HepG2 (cell line): ENCODE results near the gene GFY. TPM values are rescaled to one million over a fixed set of nuclear protein-coding genes. Genes with fewer than 3 reads are reported as not detected.

Source experiments
- ATAC-seq: fragments of 200-7000 bp; cut with Tn5 transposase; 3 replicates; pipeline ENCODE4 v1.9.1; 2020; ENCODE audit warnings: mild to moderate bottlenecking, moderate library complexity
- BruUV-seq: library from RNA; stranded (reverse); fragments of 400-500 nt; replicated peaks from 2 replicates; lab custom pipeline; 2021; lab: Mats Ljungman, UMichigan
- CTCF ChIA-PET: fragments of 300-600 bp; formaldehyde crosslinking; extraction: SDS; loops from one replicate; lab custom pipeline; 2021; ENCODE audit warnings: low total read pairs, inconsistent platforms, low intra/inter-chr PET ratio; lab: Yijun Ruan, JAX
- POLR2A ChIA-PET: fragments of 350-600 bp; sonication (Branson Sonifier 250); formaldehyde crosslinking; loops from one replicate; lab custom pipeline; 2020; ENCODE audit warnings: antibody characterized with exemption, inconsistent platforms; lab: Yijun Ruan, JAX
- DNase-seq: peaks from one replicate; pipeline ENCODE4 v3.0.0-alpha.2; 2015; ENCODE audit warnings: low spot score
- FAIRE-seq: peaks from 3 replicates; lab custom pipeline; 2011; peaks lifted over from hg19 to GRCh38; lab: Jason Lieb, UNC
- H2AFZ ChIP-seq: one replicate; pipeline ENCODE4 v1.6.1; 2011; ENCODE audit warnings: low read length, inconsistent platforms
- H3K27ac ChIP-seq: fragments of 300-600 bp; 3 replicates; pipeline ENCODE4 v1.8.0; 2011; ENCODE audit warnings: mixed run types, mild to moderate bottlenecking, mixed read lengths, low read length, inconsistent platforms; ENCODE audit not compliant: insufficient read depth; ENCODE audit errors: extremely low read length
- H3K27me3 ChIP-seq, 2 experiments: fragments of 200-600 bp in 1 of 2; 2 replicates in 1 of 2; 3 replicates in 1 of 2; pipeline versions ENCODE4 v1.6.0 to v1.8.0; 2011; ENCODE audit warnings: low read length in 2 of 2, mild to moderate bottlenecking in 2 of 2, moderate library complexity in 2 of 2, inconsistent platforms in 1 of 2; ENCODE audit not compliant: insufficient read depth in 2 of 2, control insufficient read depth in 1 of 2
- H3K36me3 ChIP-seq, 2 experiments: fragments of 200-600 bp in 1 of 2; replicated peaks in 1 of 2; 2 replicates in 1 of 2; 3 replicates in 1 of 2; pipeline versions ENCODE4 v1.5.1 to v1.8.0; 2011; ENCODE audit warnings: low read length in 2 of 2, inconsistent platforms in 1 of 2; ENCODE audit not compliant: insufficient read depth in 2 of 2, control insufficient read depth in 1 of 2
- H3K4me1 ChIP-seq: 2 replicates; pipeline ENCODE4 v1.5.1; 2012; ENCODE audit warnings: low read length, inconsistent platforms; ENCODE audit not compliant: insufficient read depth
- H3K4me2 ChIP-seq: 2 replicates; pipeline ENCODE4 v1.6.0; 2011; ENCODE audit warnings: low read depth, low read length, inconsistent platforms
- H3K4me3 ChIP-seq, 3 experiments: fragments of 200-600 bp in 1 of 3; sonication (generic), shearing (Covaris generic) in 1 of 3; replicated peaks in 1 of 3; 2 replicates each; pipeline ENCODE4 v1.5.1; 2011 to 2016; ENCODE audit warnings: low read length in 3 of 3, inconsistent platforms in 2 of 3, low read depth in 2 of 3, mild to moderate bottlenecking in 2 of 3, control low read depth in 1 of 3, mixed read lengths in 1 of 3; ENCODE audit not compliant: insufficient read depth in 1 of 3
- H3K79me2 ChIP-seq: one replicate; pipeline ENCODE4 v1.6.1; 2011; ENCODE audit warnings: low read length, inconsistent platforms; ENCODE audit not compliant: insufficient read depth
- H3K9ac ChIP-seq: 2 replicates; pipeline ENCODE4 v1.6.0; 2011; ENCODE audit warnings: mild to moderate bottlenecking, low read depth, low read length, inconsistent platforms; ENCODE audit not compliant: insufficient read depth
- H3K9me3 ChIP-seq: 2 replicates; pipeline ENCODE4 v1.5.1; 2012; ENCODE audit warnings: mild to moderate bottlenecking, low read length
- H4K20me1 ChIP-seq: 2 replicates; pipeline ENCODE4 v1.6.0; 2011; ENCODE audit warnings: inconsistent platforms, mild to moderate bottlenecking, low read length, moderate library complexity; ENCODE audit not compliant: insufficient read depth
- CEBPG ChIP-seq: IDR thresholded peaks from 2 replicates; pipeline ENCODE4 v1.6.1; 2016
- HOXA5 ChIP-seq: sonication (generic); formaldehyde crosslinking; IDR thresholded peaks from 2 replicates; pipeline ENCODE4 v1.4.0; 2020; ENCODE audit warnings: missing genetic modification reagents
- KLF16 ChIP-seq, 2 experiments: sonication (generic) in 1 of 2; formaldehyde crosslinking in 1 of 2; IDR thresholded peaks; 2 replicates each; pipeline versions ENCODE4 v1.6.1 to v1.8.0; 2016 to 2023; ENCODE audit warnings: missing genetic modification reagents in 2 of 2, missing compliant biosample characterization in 1 of 2
- RAD21 ChIP-seq: fragments of 450-650 bp; formaldehyde crosslinking; IDR thresholded peaks from 2 replicates; pipeline ENCODE4 v1.5.0; 2020; ENCODE audit warnings: mild to moderate bottlenecking
- ZBTB42 ChIP-seq: sonication (generic); formaldehyde crosslinking; IDR thresholded peaks from 2 replicates; pipeline ENCODE4 v1.5.0; 2020; ENCODE audit warnings: mild to moderate bottlenecking, missing genetic modification reagents
- ZNF543 ChIP-seq: sonication (generic); formaldehyde crosslinking; IDR thresholded peaks from 2 replicates; pipeline ENCODE4 v1.4.0; 2020; ENCODE audit warnings: mild to moderate bottlenecking, missing genetic modification reagents
- ZNF562 ChIP-seq: sonication (generic); formaldehyde crosslinking; IDR thresholded peaks from 2 replicates; pipeline ENCODE4 v1.8.0; 2022; ENCODE audit warnings: missing genetic modification reagents, borderline replicate concordance
- ZNF770 ChIP-seq: sonication (generic); formaldehyde crosslinking; IDR thresholded peaks from 2 replicates; pipeline ENCODE4 v1.5.0; 2020; ENCODE audit warnings: mild to moderate bottlenecking, missing genetic modification reagents
- ZNF777 ChIP-seq: sonication (generic); formaldehyde crosslinking; IDR thresholded peaks from 2 replicates; pipeline ENCODE4 v1.4.0; 2020; ENCODE audit warnings: missing genetic modification reagents
- ZNF780A ChIP-seq: sonication (generic); formaldehyde crosslinking; IDR thresholded peaks from 2 replicates; pipeline ENCODE4 v1.8.0; 2022; ENCODE audit warnings: mild to moderate bottlenecking, missing genetic modification reagents, moderate library complexity
- ZSCAN12 ChIP-seq: sonication (generic); formaldehyde crosslinking; IDR thresholded peaks from 2 replicates; pipeline ENCODE4 v1.9.0; 2021; ENCODE audit warnings: mild to moderate bottlenecking, missing genetic modification reagents
- ZSCAN20 ChIP-seq: sonication (generic); formaldehyde crosslinking; IDR thresholded peaks from 2 replicates; pipeline ENCODE4 v1.4.0; 2020; ENCODE audit warnings: missing genetic modification reagents, mild to moderate bottlenecking, borderline replicate concordance
- WGBS: methylation state at CpG from one replicate; pipeline ENCODE4 v1.1.6; 2017; ENCODE audit warnings: low lambda C conversion rate; 5-methylcytosine and 5-hydroxymethylcytosine counted together
- in situ Hi-C: cut with HindIII; loops from 2 replicates; pipeline ENCODE4 v1.10.0; 2017; ENCODE audit warnings: low pct_unique_long_range_greater_than_20kb; ENCODE audit not compliant: extremely low pct_ligation_motif_present
- intact Hi-C: fragments of 100-400 bp; cut with micrococcal nuclease; formaldehyde crosslinking; loops from one replicate; pipeline ENCODE4 v1.10.0; 2022; ENCODE audit not compliant: unreplicated experiment
- polyA plus RNA-seq, 8 experiments: library from polyadenylated mRNA; depleted of rRNA in 3 of 8; stranded (reverse) in 7 of 8; unstranded in 1 of 8; fragments of >200 nt; fragmentation: Illumina TruSeq in 4 of 8; extraction: Trizol in 4 of 8; gene quantifications; 2 replicates each; pipeline versions ENCODE4 v1.2.1 to v1.2.3, GENCODE V29; 2011 to 2016; ENCODE audit warnings: low read depth in 4 of 8, missing spikeins in 1 of 8, mixed read lengths in 1 of 8; ENCODE audit not compliant: insufficient read depth in 1 of 8
- total RNA-seq, 5 experiments: library from RNA; depleted of rRNA; stranded (reverse); fragments of >200 nt; fragmentation: Illumina TruSeq; extraction: Trizol; gene quantifications; 2 replicates each; pipeline ENCODE4 v1.2.3, GENCODE V29; 2016; ENCODE audit warnings: low read depth in 1 of 5
- TF ChIP-seq, protein P1 (sequence below): conservative IDR thresholded peaks from 2 replicates; pipeline ENCODE4 v1.6.1; 2018; ENCODE audit warnings: missing genetic modification reagents
- TF ChIP-seq, protein P2 (sequence below): sonication (generic); formaldehyde crosslinking; IDR thresholded peaks from 2 replicates; pipeline ENCODE4 v1.4.0; 2020; ENCODE audit warnings: missing genetic modification reagents, low read depth, mild to moderate bottlenecking, borderline replicate concordance

Gene GFY
- total and polyA plus RNA-seq, 2 of the 13 experiments (the other 11 are each of a cell fraction or from before 2014, with no cell fraction given), result not detected

DNA sequence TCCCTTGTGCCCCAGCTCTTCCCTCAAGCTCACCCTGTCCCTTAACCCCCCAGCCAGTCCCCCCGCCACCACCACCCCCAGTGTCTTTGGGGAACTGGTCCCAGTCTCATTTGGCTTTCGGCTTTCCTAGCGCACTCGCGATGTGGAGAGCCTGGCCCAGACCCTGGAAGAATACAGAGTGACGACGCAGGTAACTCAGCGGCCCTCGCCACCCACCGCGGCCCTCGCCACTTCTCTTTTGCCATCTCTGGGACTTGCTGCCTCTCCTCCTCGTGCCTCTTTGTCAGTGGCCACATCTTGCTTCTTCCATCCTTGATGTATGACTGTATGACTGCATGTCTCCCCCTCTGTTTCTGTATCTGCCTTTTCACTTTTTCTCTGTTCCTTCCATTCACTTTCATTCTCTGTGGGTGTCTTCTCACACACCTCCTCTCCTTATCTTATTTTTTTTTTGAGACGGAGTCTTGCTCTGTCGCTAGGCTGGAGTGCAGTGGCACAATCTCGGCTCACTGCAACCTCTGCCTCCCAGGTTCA lies 17.6 kb upstream of the GFY start:
- peaks cover 11 to 24% of the 10 kb centered on the region in 2 experiments; a peak in 4 of 5 replicates for H3K27me3 ChIP-seq
- no peak for FAIRE-seq

DNA sequence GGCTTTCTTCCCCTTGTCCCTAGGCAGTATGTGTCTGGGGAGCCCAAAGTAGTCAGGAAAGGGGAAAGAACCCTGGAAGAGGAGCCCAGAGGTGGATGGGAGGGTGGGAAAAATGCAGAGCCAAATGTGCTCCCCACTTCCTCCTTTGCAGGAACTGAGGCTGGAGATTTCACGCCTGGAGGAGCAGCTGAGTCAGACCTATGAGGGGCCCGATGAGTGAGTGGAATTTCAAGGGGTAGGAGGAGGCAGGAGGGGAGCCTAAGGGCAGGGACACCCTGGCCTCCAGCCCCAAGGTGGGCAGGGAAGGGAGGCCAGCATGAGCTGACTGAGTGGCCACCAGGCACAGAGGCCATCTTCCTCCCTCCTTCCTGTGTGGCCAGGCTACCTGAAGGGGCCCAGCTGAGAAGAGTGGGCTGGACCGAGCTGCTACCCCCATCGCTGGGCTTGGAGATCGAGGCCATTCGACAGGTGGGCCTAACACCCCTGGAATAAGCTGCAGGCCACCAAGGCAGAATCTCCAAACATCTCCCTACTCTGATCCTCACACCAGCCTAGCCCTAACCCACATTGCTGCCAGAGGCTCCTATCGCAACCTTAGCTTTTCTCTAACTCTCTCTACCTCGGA lies 16.3 kb upstream of the GFY start:
- Histone ChIP-seq H4K20me1 (no peaks in the 10 kb centered on the region), H3K9me3 (no peaks in the 10 kb centered on the region), H2AFZ (no peak overlapping the region), H3K27ac (no peak overlapping the region), H3K4me1 (no peaks in the 10 kb centered on the region), H3K4me2 (no peak overlapping the region), H3K9ac (no peak overlapping the region), H3K36me3 (no peaks in the 10 kb centered on the region), H3K79me2 (no peaks in the 10 kb centered on the region), H3K4me3 (no peak overlapping the region), H3K27me3 (peaks cover 11 to 38% of the 10 kb centered on the region in 2 experiments; a peak in 4 of 5 replicates)
- 1% methylated on average over 4 of the region's 8 CpGs for WGBS
- no TSS peak for BruUV-seq
- ChIA-PET CTCF (no interaction called here), POLR2A (no interaction called here)
- intact Hi-C loops (no loop called here), in situ Hi-C loops (no loop called here)
- ATAC-seq (no peak), FAIRE-seq (no peak), DNase-seq (no peak)
- TF ChIP-seq, protein P1, sequence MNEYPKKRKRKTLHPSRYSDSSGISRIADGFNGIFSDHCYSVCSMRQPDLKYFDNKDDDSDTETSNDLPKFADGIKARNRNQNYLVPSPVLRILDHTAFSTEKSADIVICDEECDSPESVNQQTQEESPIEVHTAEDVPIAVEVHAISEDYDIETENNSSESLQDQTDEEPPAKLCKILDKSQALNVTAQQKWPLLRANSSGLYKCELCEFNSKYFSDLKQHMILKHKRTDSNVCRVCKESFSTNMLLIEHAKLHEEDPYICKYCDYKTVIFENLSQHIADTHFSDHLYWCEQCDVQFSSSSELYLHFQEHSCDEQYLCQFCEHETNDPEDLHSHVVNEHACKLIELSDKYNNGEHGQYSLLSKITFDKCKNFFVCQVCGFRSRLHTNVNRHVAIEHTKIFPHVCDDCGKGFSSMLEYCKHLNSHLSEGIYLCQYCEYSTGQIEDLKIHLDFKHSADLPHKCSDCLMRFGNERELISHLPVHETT (CRISPR knock-in tag), result no peak
- TF ChIP-seq RAD21 (no peak), ZNF770 (CRISPR knock-in tag) (no peak), ZNF777 (CRISPR knock-in tag) (no peak), CEBPG (CRISPR knock-in tag) (no peak), HOXA5 (CRISPR knock-in tag) (no peak), ZNF562 (CRISPR knock-in tag) (no peak), ZSCAN12 (CRISPR knock-in tag) (no peak), KLF16 (CRISPR knock-in tag; IDR thresholded peaks at IDR 0.05) (no peak), ZBTB42 (CRISPR knock-in tag) (no peak), ZNF543 (CRISPR knock-in tag) (no peak)
- TF ChIP-seq, protein P2, sequence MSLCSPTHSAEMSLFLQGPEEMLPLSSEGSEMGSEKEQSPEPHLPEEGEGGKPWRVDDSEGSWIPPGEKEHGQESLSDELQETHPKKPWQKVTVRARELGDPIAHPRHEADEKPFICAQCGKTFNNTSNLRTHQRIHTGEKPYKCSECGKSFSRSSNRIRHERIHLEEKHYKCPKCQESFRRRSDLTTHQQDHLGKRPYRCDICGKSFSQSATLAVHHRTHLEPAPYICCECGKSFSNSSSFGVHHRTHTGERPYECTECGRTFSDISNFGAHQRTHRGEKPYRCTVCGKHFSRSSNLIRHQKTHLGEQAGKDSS (CRISPR knock-in tag), result no peak

More for the DNA sequence above, 17.6 kb upstream of the GFY start:
- ChIA-PET POLR2A (no interaction called here), CTCF (no interaction called here)
- Histone ChIP-seq H3K4me1 (no peaks in the 10 kb centered on the region), H4K20me1 (no peaks in the 10 kb centered on the region), H3K27ac (no peak overlapping the region), H3K36me3 (no peaks in the 10 kb centered on the region), H3K79me2 (no peaks in the 10 kb centered on the region), H3K9me3 (no peaks in the 10 kb centered on the region), H3K4me2 (no peak overlapping the region), H3K9ac (no peak overlapping the region), H2AFZ (no peak overlapping the region), H3K4me3 (no peak overlapping the region)
- DNase-seq (no peak), ATAC-seq (no peak)
- intact Hi-C loops, result no loop called here
- BruUV-seq, result no TSS peak
- TF ChIP-seq ZNF780A (CRISPR knock-in tag) (no peak), ZSCAN20 (no peak)
- in situ Hi-C loops, result no loop called here
- WGBS, result 66% methylated on average over 16 of the region's 16 CpGs
